GM12878 (cell line): ENCODE results near the gene TBX5.

ENCODE experiments used
- CEBPB ChIP-seq, 2 experiments: fragments of 150-350 bp in 1 of 2; IDR thresholded peaks; 2 replicates each; pipeline ENCODE4 v1.6.1; 2012 to 2014; ENCODE audit warnings: low read depth in 2 of 2, low read length in 2 of 2, borderline replicate concordance in 1 of 2, inconsistent platforms in 1 of 2
- TF ChIP-seq, protein P1 (sequence below), 3 experiments: IDR thresholded peaks in 2 of 3; conservative IDR thresholded peaks in 1 of 3; 2 replicates each; pipeline ENCODE4 v1.5.1; 2011; ENCODE audit warnings: low read depth in 3 of 3, low read length in 3 of 3, mild to moderate bottlenecking in 3 of 3, control low read depth in 2 of 3, moderate library complexity in 2 of 3, inconsistent platforms in 1 of 3, mixed read lengths in 1 of 3; ENCODE audit not compliant: control insufficient read depth in 2 of 3, insufficient read depth in 1 of 3; ENCODE audit errors: extremely low read depth in 1 of 3

DNA sequence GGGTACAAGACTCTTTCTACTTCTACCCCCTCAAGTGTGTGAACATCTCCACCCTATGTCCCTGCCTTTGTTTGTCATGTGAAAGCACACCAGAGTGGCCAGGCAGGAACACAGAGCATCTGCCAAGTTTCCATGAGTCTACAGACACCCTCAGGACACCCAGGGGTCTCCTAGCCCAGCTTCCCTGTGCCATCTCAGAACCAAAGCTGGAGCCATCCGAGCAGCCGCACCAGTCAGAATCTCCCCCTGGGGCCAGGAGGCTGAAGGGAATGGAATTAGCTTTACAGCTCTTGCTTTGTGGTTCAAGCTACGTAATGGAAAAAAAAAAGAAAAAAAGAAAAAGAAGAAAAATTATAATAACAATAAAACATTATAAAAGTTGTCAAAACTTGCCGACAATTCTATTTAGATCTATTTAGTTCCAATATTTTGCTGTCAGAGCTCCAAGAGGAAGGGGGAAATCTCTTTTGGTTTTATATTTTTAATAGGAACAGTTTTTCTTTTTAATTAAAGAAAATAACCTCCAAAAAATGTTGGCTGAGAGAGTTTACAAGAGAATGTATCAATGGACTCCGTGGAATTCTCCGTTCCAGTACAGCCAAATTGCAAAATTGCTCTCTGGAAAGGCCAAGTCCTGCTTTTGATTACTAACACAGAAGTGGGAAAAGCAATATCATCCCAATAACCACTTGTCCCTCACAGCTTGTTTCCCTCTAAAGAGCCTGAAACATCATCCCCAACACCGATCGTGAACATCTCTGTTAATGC is 37.1 kb downstream of the TBX5 start:
- TF ChIP-seq, protein P1, sequence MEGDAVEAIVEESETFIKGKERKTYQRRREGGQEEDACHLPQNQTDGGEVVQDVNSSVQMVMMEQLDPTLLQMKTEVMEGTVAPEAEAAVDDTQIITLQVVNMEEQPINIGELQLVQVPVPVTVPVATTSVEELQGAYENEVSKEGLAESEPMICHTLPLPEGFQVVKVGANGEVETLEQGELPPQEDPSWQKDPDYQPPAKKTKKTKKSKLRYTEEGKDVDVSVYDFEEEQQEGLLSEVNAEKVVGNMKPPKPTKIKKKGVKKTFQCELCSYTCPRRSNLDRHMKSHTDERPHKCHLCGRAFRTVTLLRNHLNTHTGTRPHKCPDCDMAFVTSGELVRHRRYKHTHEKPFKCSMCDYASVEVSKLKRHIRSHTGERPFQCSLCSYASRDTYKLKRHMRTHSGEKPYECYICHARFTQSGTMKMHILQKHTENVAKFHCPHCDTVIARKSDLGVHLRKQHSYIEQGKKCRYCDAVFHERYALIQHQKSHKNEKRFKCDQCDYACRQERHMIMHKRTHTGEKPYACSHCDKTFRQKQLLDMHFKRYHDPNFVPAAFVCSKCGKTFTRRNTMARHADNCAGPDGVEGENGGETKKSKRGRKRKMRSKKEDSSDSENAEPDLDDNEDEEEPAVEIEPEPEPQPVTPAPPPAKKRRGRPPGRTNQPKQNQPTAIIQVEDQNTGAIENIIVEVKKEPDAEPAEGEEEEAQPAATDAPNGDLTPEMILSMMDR (IDR thresholded peaks at IDR 0.05 in 2 of 3, conservative IDR thresholded peaks at IDR 0.05 in 1 of 3; ENCODE audit: control insufficient read depth in 2 of 3, extremely low read depth in 1 of 3, insufficient read depth in 1 of 3, low read depth in 3 of 3, low read length in 3 of 3): no peak
- no peak for TF ChIP-seq CEBPB (IDR thresholded peaks at IDR 0.05; ENCODE audit: borderline replicate concordance in 1 of 2, low read depth in 2 of 2, low read length in 2 of 2)
